K562 (cell line): ENCODE data around the gene ERCC1. TPM values are rescaled to one million over a fixed set of nuclear protein-coding genes. Genes with fewer than 3 reads are reported as not detected.
A peak's percentile ranks its signal among the peaks of the same experiment; 100 is the strongest.

Experiments used
- ATF2 ChIP-seq: sonication (generic); formaldehyde crosslinking; IDR thresholded peaks from 2 replicates; pipeline ENCODE4 v1.8.1; 2022; ENCODE audit warnings: missing genetic modification reagents
- FUS ChIP-seq: fragments of 200-400 bp; formaldehyde crosslinking; optimal IDR thresholded peaks from 2 replicates; pipeline ENCODE3; 2017; ENCODE audit warnings: low read depth, low read length
- HCFC1 ChIP-seq: IDR thresholded peaks from 2 replicates; pipeline ENCODE4 v1.6.1; 2012; ENCODE audit warnings: low read depth, low read length, improper control_type of control experiment
- HES1 ChIP-seq: fragments of 450-650 bp; IDR thresholded peaks from 2 replicates; pipeline ENCODE4 v1.6.1; 2016; ENCODE audit warnings: low read depth, mild to moderate bottlenecking, moderate library complexity
- IFI16 ChIP-seq: fragments of 250-450 bp; sonication (Bioruptor Pico); IDR thresholded peaks from 2 replicates; pipeline ENCODE4 v2.1.2; 2022; ENCODE audit warnings: mild to moderate bottlenecking, inconsistent platforms
- KDM4B ChIP-seq, 2 experiments: fragments of 450-650 bp in 1 of 2; sonication (generic) in 1 of 2; IDR thresholded peaks; 2 replicates each; pipeline ENCODE4 v1.6.1; 2016 to 2017; ENCODE audit warnings: borderline replicate concordance in 2 of 2, antibody characterized with exemption in 1 of 2, low read depth in 1 of 2, mild to moderate bottlenecking in 1 of 2
- MAFG ChIP-seq: fragments of 450-650 bp; conservative IDR thresholded peaks from 2 replicates; pipeline ENCODE4 v1.6.1; 2016; ENCODE audit warnings: missing genetic modification characterization, missing compliant biosample characterization
- MITF ChIP-seq: IDR thresholded peaks from 2 replicates; pipeline ENCODE4 v1.6.1; 2014; ENCODE audit warnings: antibody characterized with exemption
- NCOA6 ChIP-seq: fragments of 450-650 bp; IDR thresholded peaks from 2 replicates; pipeline ENCODE4 v1.6.1; 2017; ENCODE audit warnings: mild to moderate bottlenecking
- NEUROD1 ChIP-seq: fragments of 150-350 bp; IDR thresholded peaks from 2 replicates; pipeline ENCODE4 v1.6.1; 2014; ENCODE audit warnings: borderline replicate concordance, low read length, low read depth; ENCODE audit not compliant: partially characterized antibody
- PHF8 ChIP-seq: fragments of 200-600 bp; sonication (generic); IDR thresholded peaks from 2 replicates; pipeline ENCODE4 v1.6.1; 2012; ENCODE audit warnings: mixed run types, mild to moderate bottlenecking, inconsistent platforms, low read length, moderate library complexity, borderline replicate concordance
- PKNOX1 ChIP-seq: fragments of 450-650 bp; IDR thresholded peaks from 2 replicates; pipeline ENCODE4 v1.6.1; 2016
- PTBP1 ChIP-seq: fragments of 200-400 bp; formaldehyde crosslinking; IDR thresholded peaks from 2 replicates; pipeline ENCODE4 v1.6.1; 2017; ENCODE audit warnings: low read depth, low read length
- RNF2 ChIP-seq: sonication (generic); IDR thresholded peaks from 2 replicates; pipeline ENCODE4 v1.6.1; 2016
- SRF ChIP-seq, 2 experiments: fragments of 250-450, 450-650 bp in 1 of 2; sonication (Bioruptor Pico) in 1 of 2; sonication (generic) in 1 of 2; formaldehyde crosslinking; IDR thresholded peaks; 2 replicates each; pipeline versions ENCODE4 v1.5.0 to v1.5.1; 2020 to 2022; ENCODE audit warnings: mild to moderate bottlenecking in 1 of 2, missing genetic modification reagents in 1 of 2
- ZNF140 ChIP-seq: fragments of 250-450 bp; sonication (Bioruptor Pico); IDR thresholded peaks from 2 replicates; pipeline ENCODE4 v1.8.0; 2021; ENCODE audit warnings: moderate library complexity, mild to moderate bottlenecking, inconsistent platforms
- ZNF785 ChIP-seq: fragments of 250-450 bp; sonication (Bioruptor Pico); IDR thresholded peaks from 2 replicates; pipeline ENCODE4 v1.4.0; 2020; ENCODE audit warnings: mild to moderate bottlenecking
- polyA plus RNA-seq, 8 experiments: library from polyadenylated mRNA; depleted of rRNA in 4 of 8; stranded (reverse) in 5 of 8; unstranded in 3 of 8; fragments of >200 nt; fragmentation: Nextera tagmentation in 2 of 8; fragmentation: Illumina TruSeq in 1 of 8; extraction: Ambion mirVana in 2 of 8; extraction: Trizol in 1 of 8; gene quantifications; 2 replicates each; pipeline versions ENCODE4 v1.2.1 to v1.2.3, GENCODE V29; 2011 to 2014; ENCODE audit warnings: inconsistent platforms in 1 of 8, missing spikeins in 1 of 8
- total RNA-seq, 7 experiments: library from RNA; depleted of rRNA in 6 of 7; stranded (reverse); fragments of >200 nt in 6 of 7; fragmentation: Illumina TruSeq in 2 of 7; extraction: Trizol in 2 of 7; gene quantifications; 2 replicates each; pipeline versions ENCODE4 v1.2.1 to v1.2.3, GENCODE V29; 2011 to 2021; ENCODE audit warnings: low replicate concordance in 1 of 7
- TF ChIP-seq, protein P1 (sequence below): sonication (generic); formaldehyde crosslinking; IDR thresholded peaks from 2 replicates; pipeline ENCODE4 v1.8.0; 2022; ENCODE audit warnings: missing genetic modification reagents, mild to moderate bottlenecking, moderate library complexity, borderline replicate concordance
- TF ChIP-seq, protein P2 (sequence below): fragments of 450-650 bp; IDR thresholded peaks from 2 replicates; pipeline ENCODE4 v1.6.1; 2017; ENCODE audit warnings: mild to moderate bottlenecking, moderate library complexity

ERCC1 gene
- total and polyA plus RNA-seq, 9 of the 15 experiments (the other 6 are each of a cell fraction or from before 2014, with no cell fraction given) = 9.3 to 92.6 (median 60.0) TPM

DNA sequence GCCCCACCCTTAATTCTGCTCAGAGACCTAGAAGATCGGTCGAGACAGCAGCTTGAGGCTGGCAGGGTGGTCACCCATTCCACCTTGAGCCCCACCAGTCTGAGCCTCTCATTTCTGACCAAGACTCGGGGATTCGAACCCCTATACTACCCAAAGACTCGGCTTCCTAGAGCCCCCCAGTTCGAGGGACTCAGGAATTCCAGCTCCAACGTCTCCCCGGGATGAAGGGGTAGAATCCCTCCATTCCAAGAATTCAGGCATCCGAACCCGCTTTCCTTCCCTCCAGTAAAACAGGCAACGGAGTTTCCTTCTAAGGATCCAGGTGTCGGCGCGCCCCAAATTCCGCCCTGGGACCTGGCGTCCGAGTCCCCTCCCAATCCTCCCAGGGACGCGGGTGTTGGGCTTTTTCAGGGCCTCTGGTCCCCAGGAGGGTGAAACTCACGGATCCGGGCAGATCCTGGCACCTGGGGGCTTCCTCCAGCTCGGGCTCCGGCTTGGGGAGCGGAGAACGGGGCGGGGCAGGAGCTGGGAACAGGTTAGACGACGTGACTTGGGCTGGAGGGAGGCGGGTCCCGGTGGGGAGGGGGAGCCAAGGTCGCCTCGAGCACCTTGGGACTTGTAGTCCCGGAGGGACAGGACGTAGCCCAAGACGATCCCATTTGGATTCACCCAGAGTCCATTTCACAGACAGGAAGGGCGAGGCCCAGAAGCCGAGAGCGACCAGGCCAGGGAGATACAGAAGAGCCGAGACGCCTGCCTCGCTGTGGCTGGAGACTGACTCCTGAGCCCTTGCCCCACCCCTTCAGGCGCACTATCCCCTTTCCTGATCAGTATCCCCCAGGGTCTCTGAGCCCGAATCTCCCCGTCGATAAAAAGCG, 18.9 kb downstream of the ERCC1 start, which contains the start of gene PPP1R13L (continued):
- TF ChIP-seq NCOA6 (peak; percentile 96), FUS (no peak), KDM4B (IDR thresholded peaks at IDR 0.05; ENCODE audit: borderline replicate concordance in 2 of 2, low read depth in 1 of 2) (peak in 1 of 2 experiments; percentile 70; a peak in 2 of 4 replicates), MAFG (no peak), ZNF140 (CRISPR knock-in tag) (no peak), ZNF785 (CRISPR knock-in tag) (no peak), ATF2 (no peak), HES1 (no peak), HCFC1 (peak; percentile 67), NEUROD1 (peak; percentile 15), PKNOX1 (no peak), SRF (CRISPR knock-in tag; IDR thresholded peaks at IDR 0.05) (no peak), MITF (no peak), RNF2 (no peak), PHF8 (peak; percentile 46; the same call in 1 of the 2 replicates), IFI16 (CRISPR knock-in tag) (no peak), PTBP1 (peak; percentile 76; the same call in 1 of the 2 replicates)
- TF ChIP-seq, protein P1, sequence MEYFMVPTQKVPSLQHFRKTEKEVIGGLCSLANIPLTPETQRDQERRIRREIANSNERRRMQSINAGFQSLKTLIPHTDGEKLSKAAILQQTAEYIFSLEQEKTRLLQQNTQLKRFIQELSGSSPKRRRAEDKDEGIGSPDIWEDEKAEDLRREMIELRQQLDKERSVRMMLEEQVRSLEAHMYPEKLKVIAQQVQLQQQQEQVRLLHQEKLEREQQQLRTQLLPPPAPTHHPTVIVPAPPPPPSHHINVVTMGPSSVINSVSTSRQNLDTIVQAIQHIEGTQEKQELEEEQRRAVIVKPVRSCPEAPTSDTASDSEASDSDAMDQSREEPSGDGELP (CRISPR knock-in tag) = no peak
- TF ChIP-seq, protein P2, sequence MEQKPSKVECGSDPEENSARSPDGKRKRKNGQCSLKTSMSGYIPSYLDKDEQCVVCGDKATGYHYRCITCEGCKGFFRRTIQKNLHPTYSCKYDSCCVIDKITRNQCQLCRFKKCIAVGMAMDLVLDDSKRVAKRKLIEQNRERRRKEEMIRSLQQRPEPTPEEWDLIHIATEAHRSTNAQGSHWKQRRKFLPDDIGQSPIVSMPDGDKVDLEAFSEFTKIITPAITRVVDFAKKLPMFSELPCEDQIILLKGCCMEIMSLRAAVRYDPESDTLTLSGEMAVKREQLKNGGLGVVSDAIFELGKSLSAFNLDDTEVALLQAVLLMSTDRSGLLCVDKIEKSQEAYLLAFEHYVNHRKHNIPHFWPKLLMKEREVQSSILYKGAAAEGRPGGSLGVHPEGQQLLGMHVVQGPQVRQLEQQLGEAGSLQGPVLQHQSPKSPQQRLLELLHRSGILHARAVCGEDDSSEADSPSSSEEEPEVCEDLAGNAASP = no peak
